ENCODE data around the gene CDKL1. TPM values are rescaled to one million over a fixed set of nuclear protein-coding genes. Genes with fewer than 3 reads are reported as not detected.

The CDKL1 gene
- polyA plus RNA-seq, 1 donor (not counting 4 experiments of a cell fraction or from before 2014, with no cell fraction given): 4.7 TPM

DNA sequence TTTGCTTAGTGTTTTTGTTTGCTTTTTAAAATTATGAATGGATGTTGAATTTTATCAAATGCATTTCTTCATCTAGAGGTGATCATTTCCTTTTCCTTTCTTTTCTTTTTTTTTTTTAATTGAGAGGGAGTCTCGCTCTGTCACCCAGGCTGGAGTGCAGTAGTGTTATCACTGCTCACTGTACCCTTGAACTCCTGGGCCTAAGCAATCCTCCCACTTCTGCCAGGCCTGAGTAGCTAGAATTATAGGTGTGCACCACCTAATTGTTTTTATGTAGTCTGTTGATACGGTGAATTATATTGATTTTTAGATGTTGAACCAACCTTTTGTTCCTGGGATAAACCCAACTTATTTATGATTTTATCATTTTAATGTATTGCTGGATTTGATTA lies 1.5 kb upstream of the CDKL1 start:
- Histone ChIP-seq H3K9me1 (ENCODE audit: control insufficient read depth, extremely low read depth, insufficient read depth, low read length) (no peaks in the 10 kb centered on the region), H3K9me3 (ENCODE audit: control insufficient read depth, low read depth, low read length) (no peaks in the 10 kb centered on the region), H3K79me2 (ENCODE audit: control insufficient read depth, insufficient read depth, low read length) (no peaks in the 10 kb centered on the region), H3K4me2 (ENCODE audit: control insufficient read depth, extremely low read depth, insufficient read depth, low read depth, low read length) (no peak overlapping the region), H3K36me3 (ENCODE audit: control insufficient read depth in 2 of 2, extremely low read depth in 1 of 2, insufficient read depth in 2 of 2, low read length in 2 of 2) (no peaks in the 10 kb centered on the region), H3K4me1 (ENCODE audit: control insufficient read depth, extremely low read depth, insufficient read depth, low read length) (peaks cover 16% of the 10 kb centered on the region), H3K4me3 (ENCODE audit: control insufficient read depth in 2 of 3, extremely low read depth in 1 of 3, insufficient read depth in 2 of 3, low read depth in 1 of 3, low read length in 3 of 3) (no peak overlapping the region), H3K9ac (ENCODE audit: control insufficient read depth, extremely low read depth, insufficient read depth, low read length) (no peak overlapping the region), H4K20me1 (ENCODE audit: control insufficient read depth, extremely low read depth, insufficient read depth, low read length) (no peaks in the 10 kb centered on the region), H2AFZ (ENCODE audit: control insufficient read depth, low read length) (no peak overlapping the region), H3K27ac (ENCODE audit: control insufficient read depth, insufficient read depth, low read length) (no peak overlapping the region), H3K27me3 (ENCODE audit: control insufficient read depth, extremely low read depth, insufficient read depth, low read length) (no peaks in the 10 kb centered on the region)
- DNase-seq (ENCODE audit: low read depth, low spot score) (no peak), FAIRE-seq (no peak)
- no peak for TF ChIP-seq CTCF (optimal IDR thresholded peaks at IDR 0.05 in 1 of 3, IDR thresholded peaks at IDR 0.05 in 1 of 3, conservative IDR thresholded peaks at IDR 0.05 in 1 of 3; ENCODE audit: extremely low read depth in 1 of 3, insufficient read depth in 2 of 3, low read length in 3 of 3)
- TF ChIP-seq EZH2 (IDR thresholded peaks at IDR 0.05; ENCODE audit: low read length): no peak
- dilution Hi-C loops (cut with MboI; ENCODE audit: extremely low pct_ligation_motif_present, low sequenced_read_pairs): no loop called here

- peak overlapping the region; percentile 93 for H3K4me2 ChIP-seq (ENCODE audit: control insufficient read depth, extremely low read depth, insufficient read depth, low read depth, low read length)
- DNase-seq (ENCODE audit: low read depth, low spot score) (no peak), FAIRE-seq (peak; percentile 58)
- H3K9me1 ChIP-seq (ENCODE audit: control insufficient read depth, extremely low read depth, insufficient read depth, low read length): no peaks in the 10 kb centered on the region
- H3K4me1 ChIP-seq (ENCODE audit: control insufficient read depth, extremely low read depth, insufficient read depth, low read length): peaks cover 16% of the 10 kb centered on the region
- TF ChIP-seq CTCF (optimal IDR thresholded peaks at IDR 0.05 in 1 of 3, IDR thresholded peaks at IDR 0.05 in 1 of 3, conservative IDR thresholded peaks at IDR 0.05 in 1 of 3; ENCODE audit: extremely low read depth in 1 of 3, insufficient read depth in 2 of 3, low read length in 3 of 3) (no peak), EZH2 (IDR thresholded peaks at IDR 0.05; ENCODE audit: low read length) (no peak)
- dilution Hi-C loops (cut with MboI; ENCODE audit: extremely low pct_ligation_motif_present, low sequenced_read_pairs): no loop called here
- H3K9ac ChIP-seq (ENCODE audit: control insufficient read depth, extremely low read depth, insufficient read depth, low read length): peak overlapping the region; percentile 90
- no peaks in the 10 kb centered on the region for H3K79me2 ChIP-seq (ENCODE audit: control insufficient read depth, insufficient read depth, low read length)
- no peaks in the 10 kb centered on the region for H4K20me1 ChIP-seq (ENCODE audit: control insufficient read depth, extremely low read depth, insufficient read depth, low read length)
- H3K27me3 ChIP-seq (ENCODE audit: control insufficient read depth, extremely low read depth, insufficient read depth, low read length): no peaks in the 10 kb centered on the region
- peak overlapping the region; percentile 48 to 82 (median 69) for H3K4me3 ChIP-seq (ENCODE audit: control insufficient read depth in 2 of 3, extremely low read depth in 1 of 3, insufficient read depth in 2 of 3, low read depth in 1 of 3, low read length in 3 of 3)
- no peaks in the 10 kb centered on the region for H3K36me3 ChIP-seq (ENCODE audit: control insufficient read depth in 2 of 2, extremely low read depth in 1 of 2, insufficient read depth in 2 of 2, low read length in 2 of 2)
- H3K27ac ChIP-seq (ENCODE audit: control insufficient read depth, insufficient read depth, low read length): peak overlapping the region; percentile 86
- H2AFZ ChIP-seq (ENCODE audit: control insufficient read depth, low read length): peak overlapping the region; percentile 72
- no peaks in the 10 kb centered on the region for H3K9me3 ChIP-seq (ENCODE audit: control insufficient read depth, low read depth, low read length)
Observed at GRCh38 chr14:50397390-50398188, 908 bp upstream of the CDKL1 start.

Measured in keratinocyte (primary cell).